HEK293 (cell line): ENCODE data around the gene ARGLU1.

Experiments used
- BCL11A ChIP-seq: fragments of 450-650 bp; formaldehyde crosslinking; IDR thresholded peaks from 2 replicates; pipeline ENCODE4 v1.5.1; 2016; ENCODE audit warnings: low read depth, missing biosample characterization, missing genetic modification characterization
- EGR2 ChIP-seq: fragments of 450-650 bp; formaldehyde crosslinking; IDR thresholded peaks from 2 replicates; pipeline ENCODE4 v1.5.1; 2016; ENCODE audit warnings: low read depth, missing biosample characterization, missing genetic modification characterization
- GFI1B ChIP-seq: fragments of 450-650 bp; formaldehyde crosslinking; IDR thresholded peaks from 2 replicates; pipeline ENCODE4 v1.5.1; 2016; ENCODE audit warnings: missing biosample characterization, missing genetic modification characterization
- GLI4 ChIP-seq: fragments of 450-650 bp; formaldehyde crosslinking; IDR thresholded peaks from 2 replicates; pipeline ENCODE4 v1.5.1; 2016; ENCODE audit warnings: missing biosample characterization, missing genetic modification characterization
- MEIS1 ChIP-seq: sonication (generic); formaldehyde crosslinking; IDR thresholded peaks from 2 replicates; pipeline ENCODE4 v1.8.1; 2022; ENCODE audit warnings: missing genetic modification reagents, mild to moderate bottlenecking, borderline replicate concordance
- RBAK ChIP-seq: fragments of 450-650 bp; formaldehyde crosslinking; IDR thresholded peaks from 2 replicates; pipeline ENCODE4 v1.5.1; 2016; ENCODE audit warnings: missing biosample characterization, missing genetic modification characterization
- SP3 ChIP-seq: fragments of 450-650 bp; formaldehyde crosslinking; IDR thresholded peaks from 2 replicates; pipeline ENCODE4 v1.5.1; 2016; ENCODE audit warnings: missing biosample characterization, missing genetic modification characterization
- WT1 ChIP-seq: fragments of 450-650 bp; formaldehyde crosslinking; IDR thresholded peaks from 2 replicates; pipeline ENCODE4 v1.5.1; 2016; ENCODE audit warnings: missing biosample characterization, missing genetic modification characterization
- ZBTB21 ChIP-seq: fragments of 450-650 bp; formaldehyde crosslinking; IDR thresholded peaks from 2 replicates; pipeline ENCODE4 v1.5.1; 2017; ENCODE audit warnings: missing biosample characterization, missing genetic modification characterization
- ZBTB48 ChIP-seq: fragments of 450-650 bp; formaldehyde crosslinking; IDR thresholded peaks from 2 replicates; pipeline ENCODE4 v1.5.1; 2016; ENCODE audit warnings: missing biosample characterization, missing genetic modification characterization
- ZBTB8A ChIP-seq: fragments of 450-650 bp; formaldehyde crosslinking; IDR thresholded peaks from 2 replicates; pipeline ENCODE4 v1.5.1; 2016; ENCODE audit warnings: missing biosample characterization, missing genetic modification characterization
- ZFP41 ChIP-seq: fragments of 450-650 bp; formaldehyde crosslinking; IDR thresholded peaks from 2 replicates; pipeline ENCODE4 v1.5.1; 2016; ENCODE audit warnings: missing biosample characterization, missing genetic modification characterization, borderline replicate concordance
- ZNF138 ChIP-seq: fragments of 450-650 bp; formaldehyde crosslinking; IDR thresholded peaks from 2 replicates; pipeline ENCODE4 v1.5.1; 2016; ENCODE audit warnings: missing biosample characterization, missing genetic modification characterization, borderline replicate concordance
- ZNF155 ChIP-seq: fragments of 450-650 bp; formaldehyde crosslinking; IDR thresholded peaks from 2 replicates; pipeline ENCODE4 v1.5.1; 2016; ENCODE audit warnings: missing biosample characterization, missing genetic modification characterization
- ZNF16 ChIP-seq: fragments of 450-650 bp; formaldehyde crosslinking; IDR thresholded peaks from 2 replicates; pipeline ENCODE4 v1.5.1; 2016; ENCODE audit warnings: low read depth, missing biosample characterization, missing genetic modification characterization
- ZNF169 ChIP-seq: fragments of 450-650 bp; formaldehyde crosslinking; IDR thresholded peaks from 2 replicates; pipeline ENCODE4 v1.5.1; 2016; ENCODE audit warnings: missing biosample characterization, missing genetic modification characterization
- ZNF174 ChIP-seq: fragments of 450-650 bp; formaldehyde crosslinking; IDR thresholded peaks from 2 replicates; pipeline ENCODE4 v1.5.0; 2017; ENCODE audit warnings: missing biosample characterization, mild to moderate bottlenecking, missing genetic modification characterization
- ZNF19 ChIP-seq: fragments of 450-650 bp; formaldehyde crosslinking; IDR thresholded peaks from 2 replicates; pipeline ENCODE4; 2016; ENCODE audit warnings: missing biosample characterization, missing genetic modification characterization, low read depth
- ZNF214 ChIP-seq: fragments of 450-650 bp; formaldehyde crosslinking; IDR thresholded peaks from 2 replicates; pipeline ENCODE4 v1.5.1; 2017; ENCODE audit warnings: missing biosample characterization, mild to moderate bottlenecking, missing genetic modification characterization, borderline replicate concordance
- ZNF23 ChIP-seq: fragments of 450-650 bp; formaldehyde crosslinking; IDR thresholded peaks from 2 replicates; pipeline ENCODE4 v1.5.1; 2016; ENCODE audit warnings: missing biosample characterization, missing genetic modification characterization, borderline replicate concordance
- ZNF248 ChIP-seq: fragments of 450-650 bp; formaldehyde crosslinking; IDR thresholded peaks from 2 replicates; pipeline ENCODE4 v1.5.1; 2017; ENCODE audit warnings: missing biosample characterization, missing genetic modification characterization
- ZNF302 ChIP-seq: fragments of 450-650 bp; formaldehyde crosslinking; IDR thresholded peaks from 2 replicates; pipeline ENCODE4 v1.5.1; 2016; ENCODE audit warnings: missing biosample characterization, missing genetic modification characterization, low read depth
- ZNF324 ChIP-seq: fragments of 450-650 bp; formaldehyde crosslinking; IDR thresholded peaks from 2 replicates; pipeline ENCODE4 v1.5.1; 2016; ENCODE audit warnings: missing biosample characterization, missing genetic modification characterization
- ZNF423 ChIP-seq: fragments of 450-650 bp; formaldehyde crosslinking; IDR thresholded peaks from 2 replicates; pipeline ENCODE4 v1.5.1; 2016; ENCODE audit warnings: missing biosample characterization, missing genetic modification characterization
- ZNF473 ChIP-seq: fragments of 450-650 bp; formaldehyde crosslinking; IDR thresholded peaks from 2 replicates; pipeline ENCODE4 v1.5.1; 2017; ENCODE audit warnings: missing biosample characterization, missing genetic modification characterization
- ZNF514 ChIP-seq: fragments of 450-650 bp; formaldehyde crosslinking; IDR thresholded peaks from 2 replicates; pipeline ENCODE4 v1.5.1; 2016; ENCODE audit warnings: missing biosample characterization, missing genetic modification characterization
- ZNF596 ChIP-seq: fragments of 450-650 bp; IDR thresholded peaks from 2 replicates; pipeline ENCODE4 v1.5.0; 2018; ENCODE audit warnings: missing biosample characterization, mild to moderate bottlenecking, missing genetic modification characterization, moderate library complexity
- ZNF626 ChIP-seq: fragments of 450-650 bp; sonication (Bioruptor Pico); formaldehyde crosslinking; IDR thresholded peaks from 2 replicates; pipeline ENCODE4 v1.5.1; 2018; ENCODE audit warnings: missing biosample characterization, missing genetic modification characterization, inconsistent platforms
- ZNF629 ChIP-seq: fragments of 450-650 bp; formaldehyde crosslinking; IDR thresholded peaks from 2 replicates; pipeline ENCODE4 v1.5.1; 2017; ENCODE audit warnings: missing biosample characterization, missing genetic modification characterization
- ZSCAN30 ChIP-seq: fragments of 450-650 bp; IDR thresholded peaks from 2 replicates; pipeline ENCODE4 v1.5.1; 2018; ENCODE audit warnings: missing biosample characterization, mild to moderate bottlenecking, missing genetic modification characterization, moderate library complexity
- TF ChIP-seq, protein P1 (sequence below): fragments of 450-650 bp; formaldehyde crosslinking; optimal IDR thresholded peaks from 2 replicates; pipeline ENCODE3; 2016; ENCODE audit warnings: missing biosample characterization, mild to moderate bottlenecking, missing genetic modification characterization
- TF ChIP-seq, protein P2 (sequence below): fragments of 450-650 bp; formaldehyde crosslinking; conservative IDR thresholded peaks from 2 replicates; pipeline ENCODE4 v1.5.1; 2016; ENCODE audit warnings: low read depth, missing biosample characterization, missing genetic modification characterization
- TF ChIP-seq, protein P3 (sequence below): fragments of 450-650 bp; IDR thresholded peaks from 2 replicates; pipeline ENCODE4 v1.5.1; 2018; ENCODE audit warnings: missing biosample characterization, mild to moderate bottlenecking, missing genetic modification characterization

ARGLU1 gene

DNA sequence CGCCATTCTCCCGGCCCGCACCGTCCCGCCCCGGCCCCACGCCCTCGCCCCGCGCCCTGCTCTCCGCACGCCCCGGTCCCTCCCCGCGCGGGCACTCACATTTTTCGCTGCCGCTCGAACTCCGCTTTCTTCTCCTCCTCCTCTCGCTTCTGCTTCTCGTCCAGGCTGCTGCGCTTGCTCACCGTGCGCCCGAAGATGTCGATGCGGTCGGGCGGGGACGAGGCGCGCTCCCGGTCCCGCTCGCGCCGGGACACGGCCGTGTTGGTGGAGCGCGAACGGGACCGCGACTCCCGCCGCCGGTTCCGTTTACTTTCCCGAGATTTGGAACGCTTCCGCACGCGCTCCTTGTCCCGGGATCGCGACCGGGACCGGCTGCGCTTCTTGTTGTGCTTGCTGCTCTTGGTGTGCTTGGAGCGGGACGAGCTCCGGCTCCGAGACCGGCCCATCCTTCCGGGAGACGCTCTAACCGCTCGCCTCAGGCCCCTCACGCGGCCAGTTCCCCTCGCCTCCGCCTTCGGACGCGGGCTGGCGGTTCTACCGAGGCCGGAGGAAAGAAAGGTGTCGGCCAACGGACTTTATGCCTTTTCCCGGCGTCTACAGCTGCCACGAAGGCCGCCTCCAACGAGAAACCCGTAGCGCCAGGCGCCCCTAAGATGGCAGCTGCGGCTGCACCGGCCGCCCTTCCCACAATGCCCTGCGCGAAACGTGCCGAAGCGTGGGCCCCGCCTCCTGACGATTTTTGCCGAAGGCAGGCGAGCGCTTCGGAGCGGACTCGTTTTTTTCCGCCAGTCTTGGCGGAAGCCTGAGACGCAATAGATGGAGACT, at the start of gene ARGLU1 (continued):
- no peak for TF ChIP-seq ZBTB8A (tag by site-specific recombination)
- TF ChIP-seq, protein P1, sequence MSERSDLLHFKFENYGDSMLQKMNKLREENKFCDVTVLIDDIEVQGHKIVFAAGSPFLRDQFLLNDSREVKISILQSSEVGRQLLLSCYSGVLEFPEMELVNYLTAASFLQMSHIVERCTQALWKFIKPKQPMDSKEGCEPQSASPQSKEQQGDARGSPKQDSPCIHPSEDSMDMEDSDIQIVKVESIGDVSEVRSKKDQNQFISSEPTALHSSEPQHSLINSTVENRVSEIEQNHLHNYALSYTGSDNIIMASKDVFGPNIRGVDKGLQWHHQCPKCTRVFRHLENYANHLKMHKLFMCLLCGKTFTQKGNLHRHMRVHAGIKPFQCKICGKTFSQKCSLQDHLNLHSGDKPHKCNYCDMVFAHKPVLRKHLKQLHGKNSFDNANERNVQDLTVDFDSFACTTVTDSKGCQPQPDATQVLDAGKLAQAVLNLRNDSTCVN = peak; percentile 99
- no peak for TF ChIP-seq ZFP41 (tag by site-specific recombination)
- TF ChIP-seq ZNF302 (tag by site-specific recombination) = no peak
- TF ChIP-seq GFI1B (tag by site-specific recombination) = no peak
- TF ChIP-seq RBAK = no peak
- no peak for TF ChIP-seq ZBTB48 (tag by site-specific recombination)
- TF ChIP-seq ZNF23 (tag by site-specific recombination) = no peak
- TF ChIP-seq ZNF514 (tag by site-specific recombination) = no peak
- no peak for TF ChIP-seq ZNF626 (tag by site-specific recombination)
- no peak for TF ChIP-seq MEIS1 (CRISPR knock-in tag)
- TF ChIP-seq ZNF174 = no peak
- TF ChIP-seq ZNF248 (tag by site-specific recombination) = no peak
- TF ChIP-seq ZNF324 (tag by site-specific recombination) = no peak
- TF ChIP-seq ZBTB21 = no peak
- TF ChIP-seq ZNF19 (tag by site-specific recombination) = no peak
- 0 out of 2 replicates have a peak, but pooled peaks have one; percentile 44 for TF ChIP-seq GLI4 (tag by site-specific recombination)
- TF ChIP-seq ZNF596 (tag by site-specific recombination) = no peak
- no peak for TF ChIP-seq ZNF16 (tag by site-specific recombination)
- no peak for TF ChIP-seq BCL11A (tag by site-specific recombination)
- TF ChIP-seq ZNF473 (tag by site-specific recombination) = no peak
- no peak for TF ChIP-seq ZNF423 (tag by site-specific recombination)
- TF ChIP-seq SP3 (tag by site-specific recombination) = peak; percentile 38; the same call in 1 of the 2 replicates
- no peak for TF ChIP-seq WT1 (tag by site-specific recombination)
- TF ChIP-seq ZNF169 (tag by site-specific recombination) = no peak
- TF ChIP-seq ZNF214 (tag by site-specific recombination) = no peak
- TF ChIP-seq ZNF629 = peak; percentile 29; the same call in 1 of the 2 replicates
- no peak for TF ChIP-seq ZSCAN30 (tag by site-specific recombination)
- TF ChIP-seq ZNF155 (tag by site-specific recombination) = no peak
- TF ChIP-seq EGR2 (tag by site-specific recombination) = no peak
- TF ChIP-seq, protein P2, sequence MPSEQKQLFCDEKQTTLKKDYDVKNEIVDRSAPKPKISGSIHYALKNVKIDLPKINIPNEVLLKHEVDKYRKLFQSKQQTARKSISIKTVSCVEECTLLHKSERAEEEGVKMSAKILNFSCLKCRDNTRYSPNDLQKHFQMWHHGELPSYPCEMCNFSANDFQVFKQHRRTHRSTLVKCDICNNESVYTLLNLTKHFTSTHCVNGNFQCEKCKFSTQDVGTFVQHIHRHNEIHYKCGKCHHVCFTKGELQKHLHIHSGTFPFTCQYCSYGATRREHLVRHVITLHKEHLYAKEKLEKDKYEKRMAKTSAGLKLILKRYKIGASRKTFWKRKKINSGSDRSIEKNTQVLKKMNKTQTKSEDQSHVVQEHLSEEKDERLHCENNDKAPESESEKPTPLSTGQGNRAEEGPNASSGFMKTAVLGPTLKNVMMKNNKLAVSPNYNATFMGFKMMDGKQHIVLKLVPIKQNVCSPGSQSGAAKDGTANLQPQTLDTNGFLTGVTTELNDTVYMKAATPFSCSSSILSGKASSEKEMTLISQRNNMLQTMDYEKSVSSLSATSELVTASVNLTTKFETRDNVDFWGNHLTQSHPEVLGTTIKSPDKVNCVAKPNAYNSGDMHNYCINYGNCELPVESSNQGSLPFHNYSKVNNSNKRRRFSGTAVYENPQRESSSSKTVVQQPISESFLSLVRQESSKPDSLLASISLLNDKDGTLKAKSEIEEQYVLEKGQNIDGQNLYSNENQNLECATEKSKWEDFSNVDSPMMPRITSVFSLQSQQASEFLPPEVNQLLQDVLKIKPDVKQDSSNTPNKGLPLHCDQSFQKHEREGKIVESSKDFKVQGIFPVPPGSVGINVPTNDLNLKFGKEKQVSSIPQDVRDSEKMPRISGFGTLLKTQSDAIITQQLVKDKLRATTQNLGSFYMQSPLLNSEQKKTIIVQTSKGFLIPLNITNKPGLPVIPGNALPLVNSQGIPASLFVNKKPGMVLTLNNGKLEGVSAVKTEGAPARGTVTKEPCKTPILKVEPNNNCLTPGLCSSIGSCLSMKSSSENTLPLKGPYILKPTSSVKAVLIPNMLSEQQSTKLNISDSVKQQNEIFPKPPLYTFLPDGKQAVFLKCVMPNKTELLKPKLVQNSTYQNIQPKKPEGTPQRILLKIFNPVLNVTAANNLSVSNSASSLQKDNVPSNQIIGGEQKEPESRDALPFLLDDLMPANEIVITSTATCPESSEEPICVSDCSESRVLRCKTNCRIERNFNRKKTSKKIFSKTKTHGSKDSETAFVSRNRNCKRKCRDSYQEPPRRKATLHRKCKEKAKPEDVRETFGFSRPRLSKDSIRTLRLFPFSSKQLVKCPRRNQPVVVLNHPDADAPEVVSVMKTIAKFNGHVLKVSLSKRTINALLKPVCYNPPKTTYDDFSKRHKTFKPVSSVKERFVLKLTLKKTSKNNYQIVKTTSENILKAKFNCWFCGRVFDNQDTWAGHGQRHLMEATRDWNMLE (tag by site-specific recombination) = no peak
- no peak for TF ChIP-seq ZNF138
- TF ChIP-seq, protein P3, sequence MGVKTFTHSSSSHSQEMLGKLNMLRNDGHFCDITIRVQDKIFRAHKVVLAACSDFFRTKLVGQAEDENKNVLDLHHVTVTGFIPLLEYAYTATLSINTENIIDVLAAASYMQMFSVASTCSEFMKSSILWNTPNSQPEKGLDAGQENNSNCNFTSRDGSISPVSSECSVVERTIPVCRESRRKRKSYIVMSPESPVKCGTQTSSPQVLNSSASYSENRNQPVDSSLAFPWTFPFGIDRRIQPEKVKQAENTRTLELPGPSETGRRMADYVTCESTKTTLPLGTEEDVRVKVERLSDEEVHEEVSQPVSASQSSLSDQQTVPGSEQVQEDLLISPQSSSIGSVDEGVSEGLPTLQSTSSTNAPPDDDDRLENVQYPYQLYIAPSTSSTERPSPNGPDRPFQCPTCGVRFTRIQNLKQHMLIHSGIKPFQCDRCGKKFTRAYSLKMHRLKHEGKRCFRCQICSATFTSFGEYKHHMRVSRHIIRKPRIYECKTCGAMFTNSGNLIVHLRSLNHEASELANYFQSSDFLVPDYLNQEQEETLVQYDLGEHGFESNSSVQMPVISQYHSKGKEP (tag by site-specific recombination) = no peak
